Measurements from ENCODE around the gene SRSF6.
"Not testable (repeated sequence)": the region's sequence is repeated elsewhere in the genome, so short reads cannot be mapped to it uniquely, and the experiment has no call there.

Gene SRSF6

GRCh38 chr20:43448748-43449535 lies 8.8 kb upstream of the SRSF6 start:
- H3K9me3 ChIP-seq (ENCODE audit: control insufficient read depth, low read length), result no peaks in the 10 kb centered on the region
- DNase-seq, result peak in 2 of 3 donors; percentile 5 to 20
- no peaks in the 10 kb centered on the region for H3K27me3 ChIP-seq (replicated peaks; ENCODE audit: control insufficient read depth, insufficient read depth, low read length, poor library complexity, severe bottlenecking)
- H3K27ac ChIP-seq (ENCODE audit: insufficient read depth, low read length, poor library complexity, severe bottlenecking), result no peak overlapping the region
- no peaks in the 10 kb centered on the region for H3K36me3 ChIP-seq (ENCODE audit: control insufficient read depth, insufficient read depth, low read length)
- peaks cover 4% of the 10 kb centered on the region for H3K4me1 ChIP-seq (ENCODE audit: control insufficient read depth, insufficient read depth, low read length, poor library complexity, severe bottlenecking)
- H3K4me3 ChIP-seq (ENCODE audit: insufficient read depth, low read depth, low read length, poor library complexity, severe bottlenecking), result no peak overlapping the region

GRCh38 chr20:43450841-43451799 lies 6.6 kb upstream of the SRSF6 start:
- H3K4me1 ChIP-seq (ENCODE audit: control insufficient read depth, insufficient read depth, low read length, poor library complexity, severe bottlenecking), result peaks cover 4% of the 10 kb centered on the region
- DNase-seq, result no peak
- H3K4me3 ChIP-seq (ENCODE audit: insufficient read depth, low read depth, low read length, poor library complexity, severe bottlenecking), result no peak overlapping the region
- no peaks in the 10 kb centered on the region for H3K27me3 ChIP-seq (replicated peaks; ENCODE audit: control insufficient read depth, insufficient read depth, low read length, poor library complexity, severe bottlenecking)
- no peak overlapping the region for H3K27ac ChIP-seq (ENCODE audit: insufficient read depth, low read length, poor library complexity, severe bottlenecking)
- H3K9me3 ChIP-seq (ENCODE audit: control insufficient read depth, low read length), result no peaks in the 10 kb centered on the region
- no peaks in the 10 kb centered on the region for H3K36me3 ChIP-seq (ENCODE audit: control insufficient read depth, insufficient read depth, low read length)

DNA sequence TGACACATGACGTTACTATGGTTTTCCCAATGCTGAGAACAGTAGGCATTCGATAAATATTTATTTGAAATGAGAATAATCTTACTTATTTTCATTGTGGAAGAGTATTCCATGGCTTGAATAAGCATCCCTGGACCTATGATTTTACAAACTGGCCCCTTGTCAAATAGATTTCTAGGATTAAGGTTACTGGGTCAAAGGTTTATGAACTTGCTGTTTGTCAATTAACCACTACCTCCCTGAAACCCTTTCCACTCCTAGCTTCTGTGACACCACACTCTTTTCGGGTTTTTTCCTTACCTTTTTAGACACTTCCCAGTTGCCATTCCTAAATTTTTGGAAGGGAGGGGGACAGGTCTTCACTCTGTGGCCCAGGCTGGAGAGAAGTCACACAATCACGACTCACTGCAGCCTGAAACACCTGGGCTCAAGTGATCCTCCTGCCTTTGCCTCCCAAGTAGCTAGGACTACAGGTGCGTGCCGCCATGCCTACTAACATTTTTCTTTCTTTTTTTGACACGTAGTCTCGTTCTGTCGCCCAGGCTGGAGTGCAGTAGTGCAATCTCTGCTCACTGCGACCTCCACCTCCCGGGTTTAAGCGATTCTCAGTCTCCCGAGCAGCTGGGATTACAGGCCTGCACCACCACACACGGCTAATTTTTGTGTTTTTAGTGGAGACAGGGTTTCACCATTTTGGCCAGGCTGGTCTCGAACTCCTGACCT lies 5.1 kb upstream of the SRSF6 start:
- H3K27me3 ChIP-seq (replicated peaks; ENCODE audit: control insufficient read depth, insufficient read depth, low read length, poor library complexity, severe bottlenecking), result no peaks in the 10 kb centered on the region
- no peaks in the 10 kb centered on the region for H3K36me3 ChIP-seq (ENCODE audit: control insufficient read depth, insufficient read depth, low read length)
- no peaks in the 10 kb centered on the region for H3K9me3 ChIP-seq (ENCODE audit: control insufficient read depth, low read length)
- peaks cover 11% of the 10 kb centered on the region for H3K4me1 ChIP-seq (ENCODE audit: control insufficient read depth, insufficient read depth, low read length, poor library complexity, severe bottlenecking)
- no peak overlapping the region for H3K27ac ChIP-seq (ENCODE audit: insufficient read depth, low read length, poor library complexity, severe bottlenecking)
- no peak overlapping the region for H3K4me3 ChIP-seq (ENCODE audit: insufficient read depth, low read depth, low read length, poor library complexity, severe bottlenecking)
- DNase-seq, result no peak

DNA sequence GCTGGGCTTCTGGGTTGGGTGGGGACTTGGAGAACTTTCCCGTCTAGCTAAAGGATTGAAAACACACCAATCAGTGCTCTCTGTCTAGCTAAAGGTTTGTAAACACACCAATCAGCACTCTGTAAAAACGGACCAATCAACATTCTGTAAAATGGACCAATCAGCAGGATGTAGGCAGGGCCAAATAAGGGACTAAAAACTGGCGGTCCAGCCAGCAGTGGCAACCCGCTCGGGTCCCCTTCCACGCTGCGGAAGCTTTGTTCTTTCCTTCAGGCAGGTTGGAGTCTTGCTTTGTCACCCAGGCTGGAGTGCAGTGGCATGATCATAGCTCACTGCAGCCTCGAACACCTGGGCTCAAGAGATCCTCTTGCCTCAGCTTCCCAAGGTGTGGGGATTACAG lies 1.4 kb upstream of the SRSF6 start:
- DNase-seq; H3K27me3 ChIP-seq (replicated peaks; ENCODE audit: control insufficient read depth, insufficient read depth, low read length, poor library complexity, severe bottlenecking); H3K4me3 ChIP-seq (ENCODE audit: insufficient read depth, low read depth, low read length, poor library complexity, severe bottlenecking); H3K9me3 ChIP-seq (ENCODE audit: control insufficient read depth, low read length); H3K27ac ChIP-seq (ENCODE audit: insufficient read depth, low read length, poor library complexity, severe bottlenecking): not testable (repeated sequence)
- Histone ChIP-seq H3K36me3 (ENCODE audit: control insufficient read depth, insufficient read depth, low read length) (peaks cover 24% of the 10 kb centered on the region), H3K4me1 (ENCODE audit: control insufficient read depth, insufficient read depth, low read length, poor library complexity, severe bottlenecking) (peaks cover 17% of the 10 kb centered on the region)

- Histone ChIP-seq H3K4me1 (ENCODE audit: control insufficient read depth, insufficient read depth, low read length, poor library complexity, severe bottlenecking) (peaks cover 17% of the 10 kb centered on the region), H3K27ac (ENCODE audit: insufficient read depth, low read length, poor library complexity, severe bottlenecking) (peak overlapping the region; percentile 100), H3K27me3 (replicated peaks; ENCODE audit: control insufficient read depth, insufficient read depth, low read length, poor library complexity, severe bottlenecking) (no peaks in the 10 kb centered on the region), H3K36me3 (ENCODE audit: control insufficient read depth, insufficient read depth, low read length) (peaks cover 31% of the 10 kb centered on the region), H3K4me3 (ENCODE audit: insufficient read depth, low read depth, low read length, poor library complexity, severe bottlenecking) (peak overlapping the region; percentile 92), H3K9me3 (ENCODE audit: control insufficient read depth, low read length) (no peaks in the 10 kb centered on the region)
- peak; percentile 67 to 84 (median 80) for DNase-seq
Observed at GRCh38 chr20:43456809-43457639, 672 bp upstream of the SRSF6 start.

GRCh38 chr20:43458422-43458924 lies 777 bp downstream of the SRSF6 start:
- peak overlapping the region; percentile 92 for H3K4me3 ChIP-seq (ENCODE audit: insufficient read depth, low read depth, low read length, poor library complexity, severe bottlenecking)
- H3K27ac ChIP-seq (ENCODE audit: insufficient read depth, low read length, poor library complexity, severe bottlenecking), result peak overlapping the region; percentile 100
- peaks cover 45% of the 10 kb centered on the region for H3K36me3 ChIP-seq (ENCODE audit: control insufficient read depth, insufficient read depth, low read length)
- H3K27me3 ChIP-seq (replicated peaks; ENCODE audit: control insufficient read depth, insufficient read depth, low read length, poor library complexity, severe bottlenecking), result no peaks in the 10 kb centered on the region
- H3K4me1 ChIP-seq (ENCODE audit: control insufficient read depth, insufficient read depth, low read length, poor library complexity, severe bottlenecking), result peaks cover 17% of the 10 kb centered on the region
- no peaks in the 10 kb centered on the region for H3K9me3 ChIP-seq (ENCODE audit: control insufficient read depth, low read length)
- DNase-seq, result no peak

GRCh38 chr20:43459022-43459942 lies 1.6 kb downstream of the SRSF6 start:
- Histone ChIP-seq H3K4me3 (ENCODE audit: insufficient read depth, low read depth, low read length, poor library complexity, severe bottlenecking) (peak overlapping the region; percentile 92), H3K36me3 (ENCODE audit: control insufficient read depth, insufficient read depth, low read length) (peaks cover 52% of the 10 kb centered on the region), H3K27me3 (replicated peaks; ENCODE audit: control insufficient read depth, insufficient read depth, low read length, poor library complexity, severe bottlenecking) (no peaks in the 10 kb centered on the region), H3K27ac (ENCODE audit: insufficient read depth, low read length, poor library complexity, severe bottlenecking) (peak overlapping the region; percentile 100), H3K9me3 (ENCODE audit: control insufficient read depth, low read length) (no peaks in the 10 kb centered on the region), H3K4me1 (ENCODE audit: control insufficient read depth, insufficient read depth, low read length, poor library complexity, severe bottlenecking) (peaks cover 17% of the 10 kb centered on the region)
- no peak for DNase-seq

- no peak for DNase-seq
Observed at GRCh38 chr20:43460172-43460829, 2.6 kb downstream of the SRSF6 start.

More at GRCh38 chr20:43460172-43460829, 2.6 kb downstream of the SRSF6 start:
- H3K4me1 ChIP-seq (ENCODE audit: control insufficient read depth, insufficient read depth, low read length, poor library complexity, severe bottlenecking), result peaks cover 17% of the 10 kb centered on the region
- no peaks in the 10 kb centered on the region for H3K9me3 ChIP-seq (ENCODE audit: control insufficient read depth, low read length)
- no peak overlapping the region for H3K27ac ChIP-seq (ENCODE audit: insufficient read depth, low read length, poor library complexity, severe bottlenecking)
- H3K36me3 ChIP-seq (ENCODE audit: control insufficient read depth, insufficient read depth, low read length), result peaks cover 61% of the 10 kb centered on the region
- H3K4me3 ChIP-seq (ENCODE audit: insufficient read depth, low read depth, low read length, poor library complexity, severe bottlenecking), result no peak overlapping the region
- no peaks in the 10 kb centered on the region for H3K27me3 ChIP-seq (replicated peaks; ENCODE audit: control insufficient read depth, insufficient read depth, low read length, poor library complexity, severe bottlenecking)
